GM18907 (cell line): ENCODE data around the gene CRY1.

Experiments used
- ATAC-seq: cut with Tn5 transposase; IDR thresholded peaks from one replicate; pipeline ENCODE4 v1.9.1; 2021; ENCODE audit warnings: mild to moderate bottlenecking, moderate library complexity; ENCODE audit not compliant: unreplicated experiment

The CRY1 gene

GRCh38 chr12:107093417-107094182 is at the start of gene CRY1:
TSS of gene CRY1 (minus strand) at chr12:107093549. CDS start at chr12:107092961, 588 bp downstream.
- peak; percentile 88 for ATAC-seq

GRCh38 chr12:107139787-107140186 is 46.4 kb upstream of the CRY1 start:
- ATAC-seq: no peak

GRCh38 chr12:107138990-107139389 is 45.6 kb upstream of the CRY1 start:
- ATAC-seq: no peak

GRCh38 chr12:107135177-107135576 is 41.8 kb upstream of the CRY1 start:
- no peak for ATAC-seq

GRCh38 chr12:107134558-107134957 is 41.2 kb upstream of the CRY1 start:
- no peak for ATAC-seq

- ATAC-seq: no peak
Measured at GRCh38 chr12:107133462-107133861, 40.1 kb upstream of the CRY1 start.

GRCh38 chr12:107131832-107132616 is 38.7 kb upstream of the CRY1 start:
- ATAC-seq: no peak

GRCh38 chr12:107130830-107131611 is 37.7 kb upstream of the CRY1 start:
- no peak for ATAC-seq

GRCh38 chr12:107129315-107129930 is 36.1 kb upstream of the CRY1 start:
- no peak for ATAC-seq

- no peak for ATAC-seq
Measured at GRCh38 chr12:107127482-107128430, 34.4 kb upstream of the CRY1 start.

- ATAC-seq: no peak
Measured at GRCh38 chr12:107126796-107127481, 33.6 kb upstream of the CRY1 start.

GRCh38 chr12:107125833-107126232 is 32.5 kb upstream of the CRY1 start:
- no peak for ATAC-seq

GRCh38 chr12:107122452-107122958 is 29.2 kb upstream of the CRY1 start:
- ATAC-seq: no peak

- no peak for ATAC-seq
Measured at GRCh38 chr12:107119091-107119490, 25.7 kb upstream of the CRY1 start.

- ATAC-seq: no peak
Measured at GRCh38 chr12:107118624-107119023, 25.3 kb upstream of the CRY1 start.

GRCh38 chr12:107115119-107115518 is 21.8 kb upstream of the CRY1 start:
- no peak for ATAC-seq

GRCh38 chr12:107111314-107111713 is 18.0 kb upstream of the CRY1 start:
- no peak for ATAC-seq

GRCh38 chr12:107109726-107110719 is 16.7 kb upstream of the CRY1 start:
- ATAC-seq: no peak
